Osteocyte (in vitro differentiated cells): Measurements from ENCODE around the gene LMAN2. TPM values are rescaled to one million over a fixed set of nuclear protein-coding genes. Genes with fewer than 3 reads are reported as not detected.

ENCODE experiments used
- DNase-seq: peaks from one replicate; pipeline ENCODE4 v3.0.0; 2021; ENCODE audit warnings: mixed read lengths; ENCODE audit not compliant: unreplicated experiment; ENCODE audit errors: extremely low spot score
- H3K27ac Mint-ChIP-seq: one replicate; pipeline ENCODE4 v1.8.0; 2021; ENCODE audit warnings: mild to moderate bottlenecking, mixed read lengths; ENCODE audit not compliant: unreplicated experiment
- H3K27me3 Mint-ChIP-seq: one replicate; pipeline ENCODE4 v1.8.0; 2021; ENCODE audit warnings: mixed read lengths; ENCODE audit not compliant: unreplicated experiment
- H3K36me3 Mint-ChIP-seq: one replicate; pipeline ENCODE4 v1.8.0; 2021; ENCODE audit warnings: mixed read lengths; ENCODE audit not compliant: unreplicated experiment
- H3K4me1 Mint-ChIP-seq: one replicate; pipeline ENCODE4 v1.8.0; 2021; ENCODE audit warnings: mixed read lengths; ENCODE audit not compliant: unreplicated experiment
- H3K4me3 Mint-ChIP-seq: one replicate; pipeline ENCODE4 v1.8.0; 2021; ENCODE audit warnings: mild to moderate bottlenecking, moderate library complexity, mixed read lengths; ENCODE audit not compliant: unreplicated experiment
- H3K9me3 Mint-ChIP-seq: one replicate; pipeline ENCODE4 v1.8.0; 2021; ENCODE audit warnings: mixed read lengths; ENCODE audit not compliant: unreplicated experiment
- total RNA-seq: library from RNA; stranded (reverse); gene quantifications from 2 replicates; pipeline ENCODE4 v1.2.1, GENCODE V29; 2021
- TF ChIP-seq, protein P1 (sequence below): fragments of 200-600 bp; sonication (generic); IDR thresholded peaks from 2 replicates; pipeline ENCODE4 v1.5.0; 2021; ENCODE audit warnings: antibody characterized with exemption, mild to moderate bottlenecking, moderate library complexity

Gene LMAN2
- total RNA-seq, 1 donor from 2014 or later, result 102 TPM

- TF ChIP-seq, protein P1, sequence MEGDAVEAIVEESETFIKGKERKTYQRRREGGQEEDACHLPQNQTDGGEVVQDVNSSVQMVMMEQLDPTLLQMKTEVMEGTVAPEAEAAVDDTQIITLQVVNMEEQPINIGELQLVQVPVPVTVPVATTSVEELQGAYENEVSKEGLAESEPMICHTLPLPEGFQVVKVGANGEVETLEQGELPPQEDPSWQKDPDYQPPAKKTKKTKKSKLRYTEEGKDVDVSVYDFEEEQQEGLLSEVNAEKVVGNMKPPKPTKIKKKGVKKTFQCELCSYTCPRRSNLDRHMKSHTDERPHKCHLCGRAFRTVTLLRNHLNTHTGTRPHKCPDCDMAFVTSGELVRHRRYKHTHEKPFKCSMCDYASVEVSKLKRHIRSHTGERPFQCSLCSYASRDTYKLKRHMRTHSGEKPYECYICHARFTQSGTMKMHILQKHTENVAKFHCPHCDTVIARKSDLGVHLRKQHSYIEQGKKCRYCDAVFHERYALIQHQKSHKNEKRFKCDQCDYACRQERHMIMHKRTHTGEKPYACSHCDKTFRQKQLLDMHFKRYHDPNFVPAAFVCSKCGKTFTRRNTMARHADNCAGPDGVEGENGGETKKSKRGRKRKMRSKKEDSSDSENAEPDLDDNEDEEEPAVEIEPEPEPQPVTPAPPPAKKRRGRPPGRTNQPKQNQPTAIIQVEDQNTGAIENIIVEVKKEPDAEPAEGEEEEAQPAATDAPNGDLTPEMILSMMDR, result no peak
- H3K9me3 Mint-ChIP-seq, result no peaks in the 10 kb centered on the region
- H3K4me3 Mint-ChIP-seq, result no peak within 1 kb of the TSS
- no peak for DNase-seq
- peaks cover 15% of the 10 kb centered on the region for H3K4me1 Mint-ChIP-seq
- peaks cover 10% of the 10 kb centered on the region for H3K27me3 Mint-ChIP-seq
- H3K27ac Mint-ChIP-seq, result no peak within 1 kb of the TSS
- no peaks in the 10 kb centered on the region for H3K36me3 Mint-ChIP-seq
Measured at GRCh38 chr5:177384134-177384533, 32.7 kb upstream of the LMAN2 start, which contains the start of gene SLC34A1. SLC34A1 (plus strand) TSS chr5:177384434; CDS start chr5:177385742, 1,308 bp downstream.

DNA sequence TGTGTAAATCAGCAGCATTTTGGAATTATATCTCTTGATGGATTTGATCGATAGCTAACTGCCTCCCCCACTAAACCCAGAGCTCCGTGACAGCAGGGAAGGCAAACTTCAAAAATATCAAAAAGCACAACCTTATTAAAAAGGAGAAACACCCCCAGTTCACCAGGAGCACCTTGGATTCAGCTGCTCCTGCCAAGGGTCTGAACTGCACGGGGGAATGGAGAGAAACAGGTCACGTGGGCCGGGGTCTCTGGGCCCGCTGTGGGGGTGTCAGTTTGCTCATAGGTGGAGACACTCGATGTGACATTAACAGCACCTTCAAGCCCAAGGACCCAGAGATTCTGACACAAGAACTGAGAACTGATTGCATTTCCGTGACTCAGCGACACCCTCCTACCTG is 31.7 kb upstream of the LMAN2 start:
- TF ChIP-seq, protein P1, result no peak
- H3K9me3 Mint-ChIP-seq, result no peaks in the 10 kb centered on the region
- peaks cover 9% of the 10 kb centered on the region for H3K4me1 Mint-ChIP-seq
- no peak for DNase-seq
- peaks cover 10% of the 10 kb centered on the region for H3K27me3 Mint-ChIP-seq
- no peak overlapping the region for H3K4me3 Mint-ChIP-seq
- no peak overlapping the region for H3K27ac Mint-ChIP-seq
- no peaks in the 10 kb centered on the region for H3K36me3 Mint-ChIP-seq

DNA sequence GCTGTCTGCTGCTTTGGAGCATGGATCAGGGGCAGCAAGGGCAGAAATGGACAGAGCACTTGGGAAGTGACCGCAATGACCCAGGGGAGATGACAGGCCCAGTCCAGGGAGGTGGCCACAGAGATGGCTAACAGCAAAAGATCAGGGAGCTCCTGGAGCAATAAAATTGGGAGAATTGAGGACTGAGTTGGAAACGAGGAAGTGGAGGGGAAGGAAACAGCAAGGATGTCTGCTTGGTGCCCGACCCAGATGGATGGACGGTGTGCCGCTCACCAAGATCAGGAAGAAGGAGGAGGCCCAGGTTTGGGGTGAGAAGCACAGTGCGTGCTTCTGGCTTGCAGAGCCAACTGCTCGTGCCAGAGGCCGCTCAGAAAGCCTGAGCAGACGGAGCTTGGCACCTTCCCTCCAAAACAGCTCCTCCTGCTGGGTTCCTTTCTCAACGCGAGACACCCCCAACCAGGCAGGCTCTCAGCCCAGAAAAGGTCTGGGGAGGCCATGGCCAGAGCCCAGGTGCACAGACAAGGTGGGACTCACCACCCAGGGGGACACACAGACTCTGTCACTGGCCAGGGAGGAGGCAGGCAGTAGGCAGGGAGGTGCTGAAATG is 31.1 kb upstream of the LMAN2 start:
- no peaks in the 10 kb centered on the region for H3K9me3 Mint-ChIP-seq
- no peak for DNase-seq
- peaks cover 9% of the 10 kb centered on the region for H3K4me1 Mint-ChIP-seq
- H3K27ac Mint-ChIP-seq, result no peak overlapping the region
- peaks cover 10% of the 10 kb centered on the region for H3K27me3 Mint-ChIP-seq
- TF ChIP-seq, protein P1, result no peak
- no peaks in the 10 kb centered on the region for H3K36me3 Mint-ChIP-seq
- H3K4me3 Mint-ChIP-seq, result no peak overlapping the region

DNA sequence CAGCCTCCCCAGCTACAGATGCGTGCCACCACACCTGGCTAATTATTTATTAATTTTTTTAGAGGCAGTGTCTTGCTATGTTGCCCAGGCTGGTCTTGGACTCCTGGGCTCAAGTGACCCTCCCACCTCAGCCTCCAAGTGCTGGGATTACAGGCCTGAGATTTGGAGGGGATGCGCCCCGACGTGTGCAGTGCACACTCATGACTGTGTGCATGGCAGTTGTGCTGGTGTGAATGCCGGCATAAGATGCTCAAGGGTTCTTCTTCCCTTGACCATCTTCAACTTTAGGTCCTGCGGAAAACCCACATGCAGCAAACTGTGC is 29.3 kb upstream of the LMAN2 start:
- Mint-ChIP-seq H3K27ac (no peak overlapping the region), H3K4me3 (no peak overlapping the region), H3K27me3 (peaks cover 10% of the 10 kb centered on the region), H3K9me3 (no peaks in the 10 kb centered on the region), H3K4me1 (peaks cover 9% of the 10 kb centered on the region), H3K36me3 (no peaks in the 10 kb centered on the region)
- no peak for DNase-seq
- TF ChIP-seq, protein P1, result no peak

GRCh38 chr5:177378884-177379883 is 27.7 kb upstream of the LMAN2 start:
- H3K9me3 Mint-ChIP-seq, result no peaks in the 10 kb centered on the region
- TF ChIP-seq, protein P1, result no peak
- DNase-seq, result no peak
- H3K27me3 Mint-ChIP-seq, result peaks cover 10% of the 10 kb centered on the region
- peaks cover 9% of the 10 kb centered on the region for H3K4me1 Mint-ChIP-seq
- H3K36me3 Mint-ChIP-seq, result no peaks in the 10 kb centered on the region
- H3K27ac Mint-ChIP-seq, result no peak overlapping the region
- no peak overlapping the region for H3K4me3 Mint-ChIP-seq
